Measurements from ENCODE around the gene TPGS1. TPM values are rescaled to one million over a fixed set of nuclear protein-coding genes. Genes with fewer than 3 reads are reported as not detected.

TPGS1 gene
- total and polyA plus RNA-seq, 2 donors (not counting 1 experiment from before 2014, with no cell fraction given), result 8.1 to 33.8 TPM

- DNase-seq, result no peak
Observed at GRCh38 chr19:513368-514165, 6.3 kb downstream of the TPGS1 start.

More at GRCh38 chr19:513368-514165, 6.3 kb downstream of the TPGS1 start:
- no peak overlapping the region for H3K4me3 ChIP-seq (ENCODE audit: control extremely low read depth in 1 of 5, extremely low read depth in 1 of 5, insufficient read depth in 1 of 5, low read depth in 2 of 5, low read length in 4 of 5)
- H3K9me3 ChIP-seq (ENCODE audit: control extremely low read depth in 1 of 3, control insufficient read depth in 2 of 3, insufficient read depth in 1 of 3, low read length in 2 of 3), result peaks cover 0 to 8% (median 0%) of the 10 kb centered on the region in 3 donors
- Mint-ChIP-seq H3K4me3 (no peak overlapping the region), H3K4me1 (peaks cover 22% of the 10 kb centered on the region), H3K27me3 (no peaks in the 10 kb centered on the region), H3K27ac (no peak overlapping the region), H3K9me3 (ENCODE audit: insufficient read depth) (no peaks in the 10 kb centered on the region)
- CTCF ChIA-PET, result no interaction called here
- H3K79me2 ChIP-seq (ENCODE audit: control insufficient read depth, insufficient read depth, low read length), result peaks cover 13% of the 10 kb centered on the region
- no peak for ATAC-seq (ENCODE audit: low read depth)
- no peaks in the 10 kb centered on the region for H3K27me3 ChIP-seq (replicated peaks in 1 of 4; ENCODE audit: control extremely low read depth in 1 of 4, control insufficient read depth in 3 of 4, insufficient read depth in 4 of 4, low read length in 3 of 4)
- H2AFZ ChIP-seq (ENCODE audit: insufficient read depth, low read depth, low read length, poor library complexity, severe bottlenecking), result no peak overlapping the region
- intact Hi-C loops (cut with micrococcal nuclease), result no loop called here
- no peak overlapping the region for H3K9ac ChIP-seq (ENCODE audit: low read length)
- TF ChIP-seq EZH2 (IDR thresholded peaks at IDR 0.05; ENCODE audit: borderline replicate concordance, insufficient read depth, low read depth, low read length, poor library complexity, severe bottlenecking) (no peak), CTCF (IDR thresholded peaks at IDR 0.05) (no peak)
- H3K36me3 ChIP-seq (replicated peaks in 1 of 2; ENCODE audit: control extremely low read depth in 1 of 2, control insufficient read depth in 1 of 2, extremely low read depth in 1 of 2, insufficient read depth in 2 of 2, low read length in 1 of 2), result peaks cover 0 to 4% of the 10 kb centered on the region in 2 experiments
- POLR2A ChIA-PET, result no interaction called here
- 89% methylated on average over 10 of the region's 10 CpGs for WGBS (ENCODE audit: insufficient coverage)
- H3K4me2 ChIP-seq (replicated peaks; ENCODE audit: low read depth, low read length, poor library complexity, severe bottlenecking), result no peak overlapping the region
- peaks cover 18 to 20% of the 10 kb centered on the region in 2 donors for H3K4me1 ChIP-seq (ENCODE audit: control insufficient read depth in 2 of 2, insufficient read depth in 2 of 2, low read length in 2 of 2)
- peaks cover 11% of the 10 kb centered on the region for H4K20me1 ChIP-seq (ENCODE audit: control insufficient read depth, insufficient read depth, low read length, poor library complexity, severe bottlenecking)
- no peak overlapping the region for H3K27ac ChIP-seq (ENCODE audit: low read length in 2 of 2)
